ENCODE results near the gene COL4A2.

COL4A2 gene

GRCh38 chr13:110421061-110421460, 114.0 kb downstream of the COL4A2 start:
- ChIA-PET CTCF (interaction anchor here (1.2 to 5.4 kb wide), 3 partner anchors 10 to 202 kb away, joined by 4 to 27 read pairs (median 4); no protein-coding TSS in a partner anchor), POLR2A (interaction anchor here (0.6 to 0.7 kb wide), 2 partner anchors 29 to 88 kb away, joined by 3 to 4 read pairs; no protein-coding TSS in a partner anchor)
- no peak overlapping the region for H3K4me3 ChIP-seq (ENCODE audit: low read depth, low read length)
- TF ChIP-seq CTCF (IDR thresholded peaks at IDR 0.05; ENCODE audit: insufficient read depth, low read length, missing control alignments), result no peak
- DNase-seq (ENCODE audit: low read depth, low spot score), result no peak

GRCh38 chr13:110421696-110422385, 114.8 kb downstream of the COL4A2 start:
- no peak overlapping the region for H3K4me3 ChIP-seq (ENCODE audit: low read depth, low read length)
- no peak for DNase-seq (ENCODE audit: low read depth, low spot score)
- CTCF ChIA-PET, result interaction anchor here (1.5 to 5.4 kb wide), 3 partner anchors 11 to 200 kb away, joined by 5 to 27 read pairs (median 6); no protein-coding TSS in a partner anchor
- no peak for TF ChIP-seq CTCF (IDR thresholded peaks at IDR 0.05; ENCODE audit: insufficient read depth, low read length, missing control alignments)
- POLR2A ChIA-PET, result no interaction called here

GRCh38 chr13:110422913-110423688, 116.0 kb downstream of the COL4A2 start:
- ChIA-PET POLR2A (no interaction called here), CTCF (interaction anchor here (1.5 to 5.4 kb wide), 3 partner anchors 12 to 201 kb away, joined by 5 to 27 read pairs (median 6); no protein-coding TSS in a partner anchor)
- H3K4me3 ChIP-seq (ENCODE audit: low read depth, low read length), result no peak overlapping the region
- no peak for TF ChIP-seq CTCF (IDR thresholded peaks at IDR 0.05; ENCODE audit: insufficient read depth, low read length, missing control alignments)
- no peak for DNase-seq (ENCODE audit: low read depth, low spot score)

GRCh38 chr13:110423689-110424302, 116.7 kb downstream of the COL4A2 start:
- ChIA-PET POLR2A (no interaction called here), CTCF (interaction anchor here (5.4 kb wide), 1 partner anchor 13 kb away, joined by 27 read pairs; no protein-coding TSS in a partner anchor)
- H3K4me3 ChIP-seq (ENCODE audit: low read depth, low read length), result no peak overlapping the region
- TF ChIP-seq CTCF (IDR thresholded peaks at IDR 0.05; ENCODE audit: insufficient read depth, low read length, missing control alignments), result no peak
- DNase-seq (ENCODE audit: low read depth, low spot score), result no peak

- ChIA-PET POLR2A (no interaction called here), CTCF (interaction anchor here (5.4 kb wide), 1 partner anchor 14 kb away, joined by 27 read pairs; no protein-coding TSS in a partner anchor)
- TF ChIP-seq CTCF (IDR thresholded peaks at IDR 0.05; ENCODE audit: insufficient read depth, low read length, missing control alignments), result no peak
Measured at GRCh38 chr13:110424569-110425443, 117.7 kb downstream of the COL4A2 start.

More at GRCh38 chr13:110424569-110425443, 117.7 kb downstream of the COL4A2 start:
- DNase-seq (ENCODE audit: low read depth, low spot score), result no peak
- H3K4me3 ChIP-seq (ENCODE audit: low read depth, low read length), result no peak overlapping the region

Data from AG04449 (cell line).